Neuronal stem cell (in vitro differentiated cells): ENCODE results near the gene PRM3.

Experiments used
- DNase-seq: peaks from one replicate; pipeline ENCODE4 v3.0.0-alpha.2; 2013; ENCODE audit warnings: low spot score
- H2AFZ ChIP-seq: one replicate; pipeline ENCODE4 v1.6.1; 2013; ENCODE audit warnings: mild to moderate bottlenecking, low read length, inconsistent platforms
- H2AK5ac ChIP-seq: 2 replicates; pipeline ENCODE4 v1.6.1; 2013; ENCODE audit warnings: low read depth, mild to moderate bottlenecking, inconsistent platforms, low read length, moderate library complexity, mixed read lengths
- H2BK120ac ChIP-seq: 2 replicates; pipeline ENCODE4 v1.6.1; 2013; ENCODE audit warnings: low read depth, mild to moderate bottlenecking, inconsistent platforms, low read length, moderate library complexity, mixed read lengths
- H2BK12ac ChIP-seq: one replicate; pipeline ENCODE4 v1.6.1; 2013; ENCODE audit warnings: low read length, inconsistent platforms
- H2BK15ac ChIP-seq: 2 replicates; pipeline ENCODE4 v1.6.1; 2013; ENCODE audit warnings: mild to moderate bottlenecking, low read length, inconsistent platforms, mixed read lengths
- H2BK5ac ChIP-seq: one replicate; pipeline ENCODE4 v1.6.1; 2013; ENCODE audit warnings: inconsistent platforms, mild to moderate bottlenecking, low read length, moderate library complexity
- H3K14ac ChIP-seq: one replicate; pipeline ENCODE4 v1.6.1; 2013; ENCODE audit warnings: low read length, inconsistent platforms
- H3K18ac ChIP-seq: 2 replicates; pipeline ENCODE4 v1.6.1; 2013; ENCODE audit warnings: low read length, inconsistent platforms
- H3K23ac ChIP-seq: 2 replicates; pipeline ENCODE4 v1.6.1; 2013; ENCODE audit warnings: low read depth, mild to moderate bottlenecking, mixed read lengths, low read length, inconsistent platforms; ENCODE audit not compliant: poor library complexity
- H3K27ac ChIP-seq: replicated peaks from 3 replicates; pipeline ENCODE4 v1.5.1; 2013; ENCODE audit warnings: low read length, inconsistent platforms
- H3K27me3 ChIP-seq, 3 experiments: 2 replicates each; pipeline ENCODE4 v1.6.1; 2013; ENCODE audit warnings: low read length in 3 of 3, mild to moderate bottlenecking in 2 of 3, inconsistent platforms in 1 of 3, low read depth in 1 of 3, mixed read lengths in 1 of 3, moderate library complexity in 1 of 3; ENCODE audit not compliant: control insufficient read depth in 3 of 3, insufficient read depth in 3 of 3
- H3K36me3 ChIP-seq, 2 donors: replicated peaks in 1 of 2; 2 replicates each; pipeline ENCODE4 v1.6.1; 2013; ENCODE audit warnings: low read length in 2 of 2; ENCODE audit not compliant: control insufficient read depth in 2 of 2, insufficient read depth in 2 of 2
- H3K4ac ChIP-seq: 2 replicates; pipeline ENCODE4 v1.6.1; 2013; ENCODE audit warnings: inconsistent platforms, mild to moderate bottlenecking, low read length, moderate library complexity
- H3K4me1 ChIP-seq, 2 donors: 1 replicate in 1 of 2; 2 replicates in 1 of 2; pipeline ENCODE4 v1.6.1; 2013; ENCODE audit warnings: low read length in 2 of 2, low read depth in 1 of 2; ENCODE audit not compliant: control insufficient read depth in 2 of 2, insufficient read depth in 1 of 2
- H3K4me2 ChIP-seq: one replicate; pipeline ENCODE4 v1.6.1; 2013; ENCODE audit warnings: mild to moderate bottlenecking, low read length, inconsistent platforms; ENCODE audit not compliant: insufficient read depth, poor library complexity, severe bottlenecking
- H3K4me3 ChIP-seq, 2 donors: 2 replicates each; pipeline ENCODE4 v1.5.1; 2013; ENCODE audit warnings: low read length in 2 of 2, mild to moderate bottlenecking in 2 of 2, inconsistent platforms in 1 of 2, moderate library complexity in 1 of 2
- H3K79me1 ChIP-seq: one replicate; pipeline ENCODE4 v1.6.1; 2013; ENCODE audit warnings: low read depth, mild to moderate bottlenecking, inconsistent platforms, low read length, moderate library complexity
- H3K9ac ChIP-seq: one replicate; pipeline ENCODE4 v1.6.1; 2013; ENCODE audit warnings: mild to moderate bottlenecking, low read depth, low read length, inconsistent platforms; ENCODE audit not compliant: poor library complexity
- H3K9me3 ChIP-seq, 2 donors: replicated peaks in 1 of 2; 2 replicates each; pipeline versions ENCODE3 to v1.6.1; 2013; ENCODE audit warnings: low read length in 2 of 2, mild to moderate bottlenecking in 2 of 2, inconsistent platforms in 1 of 2, low read depth in 1 of 2, mixed read lengths in 1 of 2, moderate library complexity in 1 of 2; ENCODE audit not compliant: control insufficient read depth in 2 of 2, insufficient read depth in 1 of 2
- H4K8ac ChIP-seq: one replicate; pipeline ENCODE4 v1.6.1; 2013; ENCODE audit warnings: low read depth, mild to moderate bottlenecking, inconsistent platforms, low read length, moderate library complexity
- H4K91ac ChIP-seq: one replicate; pipeline ENCODE4 v1.6.1; 2013; ENCODE audit warnings: low read length, low read depth, mild to moderate bottlenecking, inconsistent platforms; ENCODE audit not compliant: poor library complexity
- WGBS, 2 donors: extraction: QIAGEN DNeasy Blood & Tissue Kit; methylation state at CpG; one replicate each; pipeline ENCODE4 v1.1.7; 2013; ENCODE audit warnings: missing lambda C conversion rate in 2 of 2, mixed read lengths in 1 of 2; ENCODE audit not compliant: insufficient read length in 2 of 2, insufficient replicate concordance in 1 of 2; ENCODE audit errors: extremely low coverage in 2 of 2; 5-methylcytosine and 5-hydroxymethylcytosine counted together

The PRM3 gene

DNA sequence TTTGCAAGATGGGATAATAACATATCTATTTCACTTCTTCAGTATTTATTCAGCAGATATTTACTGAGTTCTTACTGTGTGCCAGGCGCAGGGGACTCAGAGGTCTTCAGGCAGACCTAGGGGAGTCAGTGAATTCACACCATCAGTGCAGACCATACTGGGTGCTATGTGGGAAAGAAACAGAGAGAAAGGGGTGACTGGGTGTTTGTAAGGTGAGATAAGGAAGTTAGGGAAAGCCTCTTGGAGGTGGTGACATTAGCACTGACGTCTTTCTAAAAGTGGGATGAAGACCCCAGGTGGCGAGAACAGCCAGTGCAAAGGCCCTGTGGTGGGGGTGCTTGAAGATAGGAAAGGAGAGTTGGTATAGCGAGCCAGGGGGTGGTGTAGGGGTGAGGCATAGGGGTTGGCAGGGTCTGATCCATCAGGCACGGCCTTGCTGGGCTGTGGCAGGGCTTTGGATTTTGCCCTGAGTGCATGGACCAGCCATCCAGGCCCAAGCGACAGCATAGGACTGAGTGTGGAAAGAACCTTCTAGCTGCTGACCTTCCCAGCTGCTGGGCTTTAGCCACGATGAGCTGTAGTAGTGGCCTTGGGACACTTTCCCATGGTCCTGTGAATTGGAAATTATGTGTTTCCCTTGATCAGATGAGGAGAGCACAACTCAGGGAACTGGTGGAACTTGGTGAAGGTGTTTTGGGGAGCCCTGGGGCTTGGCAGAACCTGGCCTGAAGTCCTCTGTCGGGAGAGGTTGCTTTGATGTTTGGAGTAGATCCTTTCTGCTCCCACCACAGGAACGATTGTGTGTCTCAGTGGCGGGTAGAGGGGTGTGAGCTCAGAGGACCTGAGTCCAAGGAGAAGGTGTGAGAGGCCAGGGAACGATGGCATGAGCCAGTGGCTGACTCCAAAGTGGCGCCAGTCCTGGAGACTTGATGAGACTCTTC lies 13.5 kb downstream of the PRM3 start:
- Histone ChIP-seq H3K27me3 (peaks cover 0 to 9% (median 0%) of the 10 kb centered on the region in 3 experiments), H2BK120ac (no peak overlapping the region), H2AFZ (no peak overlapping the region), H3K4me1 (peaks cover 7 to 8% of the 10 kb centered on the region in 2 donors), H2BK12ac (no peak overlapping the region), H4K91ac (no peak overlapping the region), H3K36me3 (no peaks in the 10 kb centered on the region), H2AK5ac (peak overlapping the region; percentile 3), H3K27ac (no peak overlapping the region), H2BK5ac (no peak overlapping the region), H3K4ac (no peak overlapping the region), H3K14ac (no peak overlapping the region), H3K4me3 (no peak overlapping the region), H3K9me3 (no peaks in the 10 kb centered on the region), H2BK15ac (no peak overlapping the region), H3K9ac (peak overlapping the region; percentile 1), H3K23ac (no peak overlapping the region), H3K4me2 (no peak overlapping the region), H4K8ac (no peak overlapping the region), H3K79me1 (no peaks in the 10 kb centered on the region), H3K18ac (no peak overlapping the region)
- DNase-seq, result no peak
- no CpG with 5 or more reads among the region's 12 CpGs for WGBS, 2 donors

DNA sequence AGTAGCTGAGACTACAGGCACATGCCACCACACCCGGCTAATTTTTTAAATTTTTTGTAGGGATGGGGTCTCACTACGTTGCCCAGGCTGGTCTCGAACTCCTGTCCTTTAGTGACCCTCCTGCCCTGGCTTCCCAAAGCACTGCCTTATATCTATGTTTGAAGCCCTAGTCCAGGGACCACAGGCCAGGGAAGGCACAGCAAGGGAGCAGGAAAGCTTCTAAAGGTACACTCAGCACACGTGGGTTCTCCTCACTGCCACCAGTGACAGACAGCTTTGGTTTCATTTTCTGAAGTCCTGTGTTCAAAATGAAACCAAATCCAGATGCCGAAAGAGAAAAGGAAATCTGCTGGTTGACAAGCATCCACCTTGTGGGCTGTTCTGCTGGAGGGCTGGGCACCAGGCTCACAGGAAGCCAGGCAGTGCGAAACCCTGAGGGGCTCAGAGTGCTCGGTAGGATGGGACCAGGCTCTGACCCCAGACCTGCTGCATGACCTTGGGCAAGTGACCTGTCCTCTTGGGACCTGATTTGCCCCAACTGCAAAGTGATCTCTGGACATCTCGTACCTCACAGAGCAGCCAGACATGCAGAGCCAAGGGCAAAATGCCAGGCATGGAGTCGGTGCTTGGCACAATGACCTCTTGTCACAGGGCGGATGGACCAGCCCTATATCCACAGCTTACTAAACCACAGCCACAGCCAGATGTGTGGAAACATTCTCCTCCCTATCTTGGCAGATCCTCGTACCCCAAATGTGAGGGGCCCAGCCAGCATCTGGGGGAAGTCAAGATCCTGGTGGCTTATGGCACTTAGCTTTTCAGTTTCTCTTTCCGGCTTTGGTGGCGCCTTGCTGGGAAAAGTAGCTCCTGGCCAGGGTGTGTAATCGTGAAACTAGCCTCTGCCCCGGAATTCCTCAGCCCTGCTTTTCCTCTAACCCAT lies 14.6 kb downstream of the PRM3 start:
- Histone ChIP-seq H2AK5ac (peak overlapping the region; percentile 91), H3K9me3 (no peaks in the 10 kb centered on the region), H3K27me3 (peaks cover 0 to 18% (median 0%) of the 10 kb centered on the region in 3 experiments), H2BK15ac (peak overlapping the region; percentile 54), H2BK5ac (no peak overlapping the region), H3K79me1 (no peaks in the 10 kb centered on the region), H3K4me1 (peaks cover 7 to 10% of the 10 kb centered on the region in 2 donors), H3K9ac (no peak overlapping the region), H3K4me3 (no peak overlapping the region), H3K4me2 (no peak overlapping the region), H3K18ac (no peak overlapping the region), H3K27ac (no peak overlapping the region), H2BK12ac (peak overlapping the region; percentile 75), H3K14ac (no peak overlapping the region), H2AFZ (no peak overlapping the region), H4K8ac (no peak overlapping the region), H3K23ac (no peak overlapping the region), H3K4ac (no peak overlapping the region), H4K91ac (no peak overlapping the region), H2BK120ac (no peak overlapping the region), H3K36me3 (peaks cover 0 to 4% of the 10 kb centered on the region in 2 donors)
- DNase-seq, result no peak
- WGBS, 2 donors, result no CpG with 5 or more reads among the region's 15 CpGs

DNA sequence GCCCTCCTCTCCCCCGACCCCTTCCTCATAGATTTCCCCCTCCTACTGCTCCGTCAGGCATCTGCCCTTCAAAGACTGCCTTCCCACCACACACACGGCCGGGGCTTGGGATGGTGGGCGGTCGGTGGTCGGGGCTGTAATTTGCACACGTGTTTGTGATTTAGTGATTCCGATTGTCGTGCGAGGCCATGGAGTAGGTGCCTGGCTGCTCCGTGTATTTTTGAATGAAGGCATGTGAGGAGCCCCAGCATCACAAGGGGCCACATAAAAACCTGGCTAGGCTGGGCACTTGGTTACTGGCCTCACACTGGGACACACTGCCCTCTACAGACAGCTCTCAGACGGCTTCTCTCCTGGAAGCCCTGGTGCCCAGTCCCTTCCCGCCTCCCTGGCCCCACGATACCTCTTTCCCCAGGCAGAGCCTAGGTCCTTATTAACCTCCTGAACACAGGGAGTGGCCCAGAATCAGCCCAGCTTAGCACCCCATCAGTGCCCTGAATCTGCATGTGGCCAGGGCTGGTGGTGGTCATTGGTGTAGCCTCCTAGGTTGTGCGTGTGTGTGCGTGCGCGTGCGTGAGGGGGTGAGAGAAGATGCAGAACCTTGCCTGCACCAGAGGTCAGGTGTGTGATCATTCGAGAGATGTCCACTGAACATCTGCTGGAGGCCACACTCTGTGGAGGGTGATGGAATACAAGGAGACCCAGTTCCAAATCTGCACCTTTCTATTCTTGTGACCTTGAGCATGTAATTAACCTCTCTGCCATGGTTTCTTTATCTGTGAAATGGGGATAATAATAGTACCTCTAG lies 16.1 kb downstream of the PRM3 start:
- Histone ChIP-seq H2AK5ac (no peak overlapping the region), H3K27me3 (peaks cover 0 to 18% (median 0%) of the 10 kb centered on the region in 3 experiments), H3K14ac (no peak overlapping the region), H3K9me3 (no peaks in the 10 kb centered on the region), H2BK120ac (no peak overlapping the region), H3K9ac (peak overlapping the region; percentile 65), H3K4me1 (peaks cover 7 to 10% of the 10 kb centered on the region in 2 donors), H3K27ac (no peak overlapping the region), H3K4me3 (peak overlapping the region; percentile 78 to 79), H2BK5ac (no peak overlapping the region), H3K79me1 (no peaks in the 10 kb centered on the region), H3K23ac (no peak overlapping the region), H2BK15ac (no peak overlapping the region), H4K91ac (no peak overlapping the region), H4K8ac (no peak overlapping the region), H3K4ac (no peak overlapping the region), H3K4me2 (peak overlapping the region; percentile 95), H2BK12ac (no peak overlapping the region), H3K36me3 (peaks cover 0 to 18% of the 10 kb centered on the region in 2 donors), H2AFZ (peak overlapping the region; percentile 95), H3K18ac (no peak overlapping the region)
- peak; percentile 62 for DNase-seq
- no CpG with 5 or more reads among the region's 21 CpGs for WGBS, 2 donors
